ENCODE results near the gene ZSCAN5A.

- TF ChIP-seq PRDM15 (CRISPR knock-in tag; IDR thresholded peaks at IDR 0.05) (no peak), ZNF703 (CRISPR knock-in tag; IDR thresholded peaks at IDR 0.05; ENCODE audit: borderline replicate concordance) (no peak), POLR2A (IDR thresholded peaks at IDR 0.05; ENCODE audit: insufficient read depth in 1 of 2, low read depth in 2 of 2, low read length in 2 of 2) (no peak), GATA4 (IDR thresholded peaks at IDR 0.05; ENCODE audit: borderline replicate concordance, low read depth) (no peak), ZFP41 (CRISPR knock-in tag; IDR thresholded peaks at IDR 0.05; ENCODE audit: borderline replicate concordance) (no peak), ATF2 (CRISPR knock-in tag; IDR thresholded peaks at IDR 0.05) (no peak), ZNF34 (CRISPR knock-in tag; IDR thresholded peaks at IDR 0.05; ENCODE audit: borderline replicate concordance) (no peak), EZH2 (conservative IDR thresholded peaks at IDR 0.05; ENCODE audit: low read depth, low read length) (no peak), ZIK1 (CRISPR knock-in tag; IDR thresholded peaks at IDR 0.05; ENCODE audit: borderline replicate concordance, low read depth) (no peak), CTCF (CRISPR knock-in tag; IDR thresholded peaks at IDR 0.05) (no peak), YY1 (IDR thresholded peaks at IDR 0.05; ENCODE audit: insufficient read depth, insufficient replicate concordance, low read depth, low read length) (no peak), ZNF558 (CRISPR knock-in tag; IDR thresholded peaks at IDR 0.05; ENCODE audit: borderline replicate concordance) (no peak)
Observed at GRCh38 chr19:56261145-56261544, 53.5 kb downstream of the ZSCAN5A start.

Measured in HepG2 (cell line).